IPS-20b (cell line): ENCODE measurements around the gene LRP11.

Experiments
- H3K27ac ChIP-seq: one replicate; pipeline ENCODE4 v1.5.1; 2013; ENCODE audit warnings: low read length
- H3K27me3 ChIP-seq: 2 replicates; pipeline ENCODE4 v1.6.1; 2013; ENCODE audit warnings: mild to moderate bottlenecking, low read length, inconsistent platforms; ENCODE audit not compliant: insufficient read depth
- H3K36me3 ChIP-seq: 2 replicates; pipeline ENCODE4 v1.6.1; 2013; ENCODE audit warnings: low read depth, mild to moderate bottlenecking, inconsistent platforms, low read length, moderate library complexity; ENCODE audit not compliant: insufficient read depth
- H3K4me1 ChIP-seq: 2 replicates; pipeline ENCODE4 v1.6.1; 2013; ENCODE audit warnings: mild to moderate bottlenecking, control low read depth, inconsistent platforms, low read length, moderate library complexity; ENCODE audit not compliant: insufficient read depth
- H3K4me3 ChIP-seq: 2 replicates; pipeline ENCODE4 v1.5.1; 2013; ENCODE audit warnings: mild to moderate bottlenecking, low read length, inconsistent platforms
- H3K9ac ChIP-seq: 2 replicates; pipeline ENCODE4 v1.6.1; 2013; ENCODE audit warnings: low read depth, mild to moderate bottlenecking, inconsistent platforms, low read length, moderate library complexity
- H3K9me3 ChIP-seq: 2 replicates; pipeline ENCODE4 v1.6.1; 2013; ENCODE audit warnings: mild to moderate bottlenecking, low read depth, low read length, inconsistent platforms; ENCODE audit not compliant: insufficient read depth

LRP11 gene

GRCh38 chr6:149884617-149885016, 20.5 kb upstream of the LRP11 start:
- H3K27ac ChIP-seq, result no peak overlapping the region
- H3K9ac ChIP-seq, result no peak overlapping the region
- no peak overlapping the region for H3K4me3 ChIP-seq
- H3K36me3 ChIP-seq, result no peaks in the 10 kb centered on the region
- H3K9me3 ChIP-seq, result no peaks in the 10 kb centered on the region
- peaks cover 28% of the 10 kb centered on the region for H3K27me3 ChIP-seq
- no peaks in the 10 kb centered on the region for H3K4me1 ChIP-seq

GRCh38 chr6:149884215-149884614, 20.1 kb upstream of the LRP11 start:
- H3K4me1 ChIP-seq, result no peaks in the 10 kb centered on the region
- no peak overlapping the region for H3K27ac ChIP-seq
- H3K9me3 ChIP-seq, result no peaks in the 10 kb centered on the region
- H3K36me3 ChIP-seq, result no peaks in the 10 kb centered on the region
- no peak overlapping the region for H3K9ac ChIP-seq
- H3K27me3 ChIP-seq, result peaks cover 29% of the 10 kb centered on the region
- no peak overlapping the region; the same call in 1 of the 2 replicates for H3K4me3 ChIP-seq

DNA sequence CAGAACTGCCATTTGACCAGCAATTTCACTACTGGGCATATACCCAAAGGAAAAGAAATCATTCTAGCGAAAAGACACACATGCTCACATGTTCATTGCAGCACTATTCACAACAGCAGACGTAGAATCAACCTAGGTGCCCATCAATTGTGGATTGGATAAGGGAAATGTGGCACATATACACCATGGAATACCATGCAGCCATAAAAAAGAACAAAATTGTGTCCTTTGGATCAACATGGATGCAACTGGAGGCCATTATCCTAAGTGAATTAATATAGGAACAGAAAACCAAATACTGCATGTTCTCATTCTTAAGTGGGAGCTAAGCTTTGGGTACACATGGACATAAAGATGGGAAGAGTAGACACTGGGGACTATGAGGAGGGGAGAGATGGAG, 17.7 kb upstream of the LRP11 start:
- H3K27ac ChIP-seq, result no peak overlapping the region
- no peak overlapping the region for H3K9ac ChIP-seq
- H3K36me3 ChIP-seq, result no peaks in the 10 kb centered on the region
- H3K4me3 ChIP-seq, result no peak overlapping the region
- H3K9me3 ChIP-seq, result no peaks in the 10 kb centered on the region
- peaks cover 36% of the 10 kb centered on the region for H3K27me3 ChIP-seq
- no peaks in the 10 kb centered on the region for H3K4me1 ChIP-seq

DNA sequence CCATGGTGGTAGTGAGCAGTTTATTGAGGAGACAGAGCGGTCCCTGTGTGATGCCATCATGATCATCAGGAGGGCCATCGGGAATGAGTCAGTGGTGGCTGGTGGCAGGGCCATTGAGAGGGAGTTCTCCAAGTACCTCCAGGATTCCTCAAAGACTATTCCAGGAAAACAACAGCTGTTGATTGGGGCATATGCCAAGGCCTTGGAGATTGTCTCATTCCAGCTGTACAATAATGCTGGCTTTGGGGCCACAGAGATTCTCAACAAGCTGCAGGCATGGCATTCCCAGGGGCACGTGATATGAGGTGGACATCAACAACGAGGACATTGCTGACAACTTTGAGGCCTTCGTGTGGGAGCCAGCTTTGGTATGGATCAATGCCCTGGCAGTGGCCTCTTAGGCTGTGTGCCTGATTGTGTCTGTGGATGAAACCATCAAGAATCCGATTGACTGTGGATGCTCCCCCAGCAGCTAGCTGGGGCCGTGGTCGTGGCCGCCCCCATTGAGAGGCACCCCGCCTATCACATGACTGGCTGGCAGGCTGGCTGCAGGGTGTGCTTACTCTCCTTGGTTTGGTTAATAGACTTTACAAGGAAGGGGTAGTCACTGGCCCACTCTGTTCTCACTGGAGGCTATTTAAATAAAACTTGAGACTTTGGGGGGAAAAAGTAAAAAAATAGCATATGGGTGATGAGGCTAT, 17.1 kb upstream of the LRP11 start:
- no peaks in the 10 kb centered on the region for H3K36me3 ChIP-seq
- peaks cover 36% of the 10 kb centered on the region for H3K27me3 ChIP-seq
- H3K9me3 ChIP-seq, result no peaks in the 10 kb centered on the region
- no peak overlapping the region for H3K9ac ChIP-seq
- no peak overlapping the region for H3K27ac ChIP-seq
- no peaks in the 10 kb centered on the region for H3K4me1 ChIP-seq
- H3K4me3 ChIP-seq, result no peak overlapping the region

DNA sequence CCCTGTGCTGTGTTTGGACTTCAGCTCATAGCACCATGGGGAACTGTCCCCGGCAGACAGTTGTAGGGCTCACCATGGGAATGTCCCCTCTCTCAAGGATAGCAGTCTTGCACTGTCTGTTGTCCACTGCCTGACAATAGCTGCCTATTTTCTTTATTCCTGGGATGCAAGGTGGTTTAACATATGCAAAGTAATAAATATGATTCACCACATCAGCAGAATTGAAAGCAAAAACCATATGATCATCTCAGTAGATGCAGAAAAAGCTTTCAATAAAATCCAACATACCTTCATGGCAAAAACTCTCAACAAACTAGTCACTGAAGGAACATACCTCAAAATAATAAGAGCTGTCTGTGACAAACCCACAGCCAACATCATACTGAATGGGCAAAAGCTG, 13.5 kb upstream of the LRP11 start:
- peaks cover 14% of the 10 kb centered on the region; the same call in 1 of the 2 replicates for H3K27me3 ChIP-seq
- no peaks in the 10 kb centered on the region for H3K36me3 ChIP-seq
- H3K4me1 ChIP-seq, result no peaks in the 10 kb centered on the region
- H3K9me3 ChIP-seq, result no peaks in the 10 kb centered on the region
- no peak overlapping the region for H3K27ac ChIP-seq
- H3K4me3 ChIP-seq, result no peak overlapping the region
- H3K9ac ChIP-seq, result no peak overlapping the region

GRCh38 chr6:149876241-149876933, 12.2 kb upstream of the LRP11 start:
- no peaks in the 10 kb centered on the region; the same call in 1 of the 2 replicates for H3K9me3 ChIP-seq
- no peaks in the 10 kb centered on the region for H3K4me1 ChIP-seq

DNA sequence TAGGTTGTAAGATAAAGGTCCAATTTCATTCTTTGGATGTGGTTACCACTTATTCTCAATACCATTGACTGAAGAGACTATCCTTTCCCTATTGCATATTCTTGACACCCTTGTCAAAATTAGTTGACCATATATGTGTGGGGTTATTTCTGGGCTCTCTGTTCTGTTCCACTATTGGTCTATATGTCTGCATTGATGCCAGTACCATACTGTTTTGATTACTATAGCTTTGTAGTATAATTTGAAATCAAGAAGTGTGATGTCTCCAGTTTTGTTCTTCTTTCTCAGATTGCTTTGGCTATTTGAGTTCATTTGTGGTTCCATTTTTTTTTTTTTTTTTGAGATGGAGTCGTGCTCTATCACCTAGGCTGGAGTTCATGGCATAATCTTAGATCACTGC, 8.1 kb upstream of the LRP11 start:
- H3K9me3 ChIP-seq, result no peaks in the 10 kb centered on the region; the same call in 1 of the 2 replicates
- H3K27ac ChIP-seq, result no peak overlapping the region
- peaks cover 2% of the 10 kb centered on the region; the same call in 1 of the 2 replicates for H3K27me3 ChIP-seq
- no peaks in the 10 kb centered on the region for H3K36me3 ChIP-seq
- H3K4me3 ChIP-seq, result no peak overlapping the region
- peaks cover 9% of the 10 kb centered on the region for H3K4me1 ChIP-seq
- no peak overlapping the region for H3K9ac ChIP-seq

More at GRCh38 chr6:149876241-149876933, 12.2 kb upstream of the LRP11 start:
- Histone ChIP-seq H3K9ac (no peak overlapping the region), H3K27ac (no peak overlapping the region), H3K36me3 (no peaks in the 10 kb centered on the region), H3K4me3 (no peak overlapping the region), H3K27me3 (peaks cover 14% of the 10 kb centered on the region; the same call in 1 of the 2 replicates)

DNA sequence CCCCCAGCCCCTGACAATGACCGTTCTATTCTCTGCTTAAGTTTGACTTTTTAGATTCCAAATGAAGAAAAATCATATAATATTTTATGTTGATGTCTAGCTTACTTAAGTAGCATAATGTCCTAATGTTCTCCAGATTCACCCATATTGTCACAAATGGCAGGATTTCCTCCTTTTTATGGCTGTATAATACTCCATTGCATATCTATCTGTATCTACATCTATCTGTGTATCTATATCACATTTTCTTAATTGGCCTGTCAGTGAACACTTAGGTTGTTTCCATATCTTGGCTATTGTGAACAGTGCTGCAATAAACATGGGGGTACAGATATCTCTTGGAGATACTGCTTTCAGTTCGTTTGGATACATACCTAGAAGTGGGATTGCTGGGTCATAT, 7.0 kb upstream of the LRP11 start:
- Histone ChIP-seq H3K9me3 (no peaks in the 10 kb centered on the region; the same call in 1 of the 2 replicates), H3K4me3 (no peak overlapping the region), H3K27me3 (no peaks in the 10 kb centered on the region), H3K4me1 (peaks cover 9% of the 10 kb centered on the region), H3K9ac (no peak overlapping the region), H3K27ac (no peak overlapping the region), H3K36me3 (no peaks in the 10 kb centered on the region)

DNA sequence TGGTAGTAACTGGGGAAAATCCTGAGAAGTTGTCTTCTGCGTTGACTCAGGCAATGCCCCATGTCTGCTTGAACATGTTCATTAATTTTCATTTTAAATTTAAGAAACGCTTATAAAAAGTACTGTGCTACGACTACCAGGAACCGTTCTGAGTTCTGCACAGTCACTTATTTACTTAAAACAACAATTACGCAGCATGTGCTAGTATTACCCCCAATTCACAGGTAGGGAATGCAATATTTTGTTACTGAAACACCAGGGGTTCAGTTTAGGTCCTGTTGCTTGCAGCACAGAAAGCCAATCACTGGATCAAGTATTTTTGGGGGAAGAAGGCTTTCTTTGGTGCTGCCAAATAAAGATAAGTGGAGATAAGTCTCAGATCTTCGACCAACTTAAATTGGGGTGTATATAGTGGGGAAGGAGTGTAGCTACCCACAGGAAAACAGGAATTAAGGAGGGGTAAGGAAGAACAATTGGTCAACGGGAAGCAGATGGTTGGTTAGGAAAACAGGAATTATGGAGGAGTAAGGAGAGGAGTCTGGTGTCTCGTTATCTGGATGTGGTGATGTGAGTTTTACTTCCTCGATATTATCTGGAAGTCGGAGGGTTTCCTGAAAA, 5.2 kb upstream of the LRP11 start:
- H3K9ac ChIP-seq, result no peak overlapping the region; the same call in 1 of the 2 replicates
- H3K27me3 ChIP-seq, result no peaks in the 10 kb centered on the region
- no peak overlapping the region for H3K27ac ChIP-seq
- no peak overlapping the region for H3K4me3 ChIP-seq
- peaks cover 9% of the 10 kb centered on the region for H3K4me1 ChIP-seq
- no peaks in the 10 kb centered on the region for H3K36me3 ChIP-seq
- no peaks in the 10 kb centered on the region; the same call in 1 of the 2 replicates for H3K9me3 ChIP-seq

DNA sequence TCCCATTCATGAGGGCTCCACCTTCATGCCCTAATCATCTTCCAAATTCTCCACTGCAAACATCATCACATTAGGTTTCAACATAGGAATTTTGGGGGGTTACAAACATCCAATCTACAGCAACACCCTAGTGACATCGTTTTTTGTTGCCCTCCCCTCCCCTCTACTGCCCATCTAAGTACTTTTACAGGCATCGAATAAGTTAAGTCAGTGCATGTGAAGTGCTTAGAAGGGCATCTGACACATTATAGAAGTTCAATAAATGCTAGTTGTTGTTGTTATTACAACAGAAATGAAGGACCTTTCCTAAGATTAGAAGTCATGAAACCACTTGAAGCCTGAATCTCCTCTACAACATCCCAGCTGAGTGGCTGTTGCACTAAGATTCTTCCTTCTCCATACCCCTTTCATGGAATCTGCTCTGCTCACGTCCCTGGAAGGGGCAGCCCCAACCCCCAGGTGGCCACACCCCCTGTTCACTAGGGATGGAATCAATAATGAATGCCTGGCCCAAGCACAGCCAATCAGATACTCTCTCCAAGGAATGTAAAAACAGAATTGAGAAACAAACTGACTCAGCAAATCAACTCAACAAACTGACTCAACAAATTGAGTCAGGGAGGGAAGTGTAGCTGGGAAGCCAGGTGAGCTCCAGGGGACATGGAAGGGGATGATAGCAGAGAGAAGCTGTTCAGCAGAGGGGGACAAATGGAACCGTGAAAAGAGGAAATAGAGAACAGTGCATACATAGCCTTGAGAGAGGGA, 3.9 kb upstream of the LRP11 start:
- peaks cover under 1% of the 10 kb centered on the region for H3K27me3 ChIP-seq
- H3K9ac ChIP-seq, result peak overlapping the region; percentile 35; the same call in 1 of the 2 replicates
- no peaks in the 10 kb centered on the region for H3K36me3 ChIP-seq
- H3K27ac ChIP-seq, result peak overlapping the region; percentile 38
- H3K9me3 ChIP-seq, result no peaks in the 10 kb centered on the region; the same call in 1 of the 2 replicates
- H3K4me3 ChIP-seq, result no peak overlapping the region
- peaks cover 9% of the 10 kb centered on the region for H3K4me1 ChIP-seq
